ENCODE measurements around the gene SERINC2. TPM values are rescaled to one million over a fixed set of nuclear protein-coding genes. Genes with fewer than 3 reads are reported as not detected.

Gene SERINC2
- total RNA-seq, 1 experiment from 2014 or later: 50.1 TPM

DNA sequence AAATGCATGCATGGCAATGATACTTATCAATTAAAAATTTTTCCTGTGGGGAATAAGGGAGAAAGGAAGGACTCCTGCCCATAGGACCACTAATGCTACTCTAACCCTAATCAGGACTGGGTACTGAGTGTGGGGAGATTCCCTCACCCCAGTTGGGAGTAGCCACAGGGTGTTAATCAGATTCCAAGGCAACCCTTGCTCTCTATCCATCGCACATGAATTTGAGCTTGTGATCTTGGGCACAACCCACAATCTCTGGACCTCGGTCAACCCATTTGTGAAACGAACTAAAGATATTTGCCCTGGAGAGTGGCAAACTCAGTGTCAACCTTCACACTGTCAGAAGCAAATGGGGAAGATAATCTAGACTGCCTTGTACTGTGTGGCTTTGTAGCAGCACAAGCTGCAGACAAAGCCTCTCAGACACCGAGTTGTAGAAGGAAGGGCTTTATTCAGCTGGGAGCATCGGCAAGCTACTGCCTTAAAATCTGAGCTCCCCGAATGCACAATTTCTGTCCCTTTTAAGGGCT is 69.5 kb downstream of the SERINC2 start:
- no peak overlapping the region for H3K4me2 ChIP-seq (ENCODE audit: low read length)
- H4K20me1 ChIP-seq (ENCODE audit: insufficient read depth): no peaks in the 10 kb centered on the region
- H3K27me3 ChIP-seq (ENCODE audit: insufficient read depth, low read length): no peaks in the 10 kb centered on the region
- no peaks in the 10 kb centered on the region for H3K9me2 ChIP-seq (ENCODE audit: insufficient read depth)
- intact Hi-C loops (cut with micrococcal nuclease): no loop called here
- no TSS peak for BruUV-seq (replicated peaks)
- H2AFZ ChIP-seq (ENCODE audit: low read depth, low read length, poor library complexity, severe bottlenecking): no peak overlapping the region
- POLR2A ChIA-PET: no interaction called here
- H3K4me3 ChIP-seq (replicated peaks in 1 of 2; ENCODE audit: low read depth in 1 of 2, low read length in 2 of 2): no peak overlapping the region
- DNase-seq (ENCODE audit: low read depth, low spot score) (no peak), ATAC-seq (no peak)
- TF ChIP-seq ATF3 (IDR thresholded peaks at IDR 0.05) (no peak), EZH2 (IDR thresholded peaks at IDR 0.05) (no peak), SIN3A (IDR thresholded peaks at IDR 0.05; ENCODE audit: low read depth) (no peak)
- no peaks in the 10 kb centered on the region for H3K36me3 ChIP-seq (ENCODE audit: control insufficient read depth in 1 of 2, insufficient read depth in 2 of 2, low read length in 2 of 2)
- no peaks in the 10 kb centered on the region for H3K9me3 ChIP-seq (ENCODE audit: control insufficient read depth in 1 of 2, insufficient read depth in 1 of 2, low read depth in 1 of 2, low read length in 2 of 2)
- RAD21 ChIA-PET (ENCODE audit: low non-redundant PET in 1 of 2, low total read pairs in 2 of 2, uncharacterized antibody in 2 of 2, unreplicated experiment in 2 of 2): no interaction called here
- no peak overlapping the region for H3K9ac ChIP-seq (ENCODE audit: low read length)
- no peaks in the 10 kb centered on the region for H3K79me2 ChIP-seq (ENCODE audit: insufficient read depth, low read length)
- CTCF ChIA-PET: no interaction called here
- H3K4me1 ChIP-seq (ENCODE audit: control insufficient read depth in 1 of 2, insufficient read depth in 2 of 2, low read length in 2 of 2): no peaks in the 10 kb centered on the region
- no peak overlapping the region for H3K27ac ChIP-seq (ENCODE audit: low read depth, low read length)

DNA sequence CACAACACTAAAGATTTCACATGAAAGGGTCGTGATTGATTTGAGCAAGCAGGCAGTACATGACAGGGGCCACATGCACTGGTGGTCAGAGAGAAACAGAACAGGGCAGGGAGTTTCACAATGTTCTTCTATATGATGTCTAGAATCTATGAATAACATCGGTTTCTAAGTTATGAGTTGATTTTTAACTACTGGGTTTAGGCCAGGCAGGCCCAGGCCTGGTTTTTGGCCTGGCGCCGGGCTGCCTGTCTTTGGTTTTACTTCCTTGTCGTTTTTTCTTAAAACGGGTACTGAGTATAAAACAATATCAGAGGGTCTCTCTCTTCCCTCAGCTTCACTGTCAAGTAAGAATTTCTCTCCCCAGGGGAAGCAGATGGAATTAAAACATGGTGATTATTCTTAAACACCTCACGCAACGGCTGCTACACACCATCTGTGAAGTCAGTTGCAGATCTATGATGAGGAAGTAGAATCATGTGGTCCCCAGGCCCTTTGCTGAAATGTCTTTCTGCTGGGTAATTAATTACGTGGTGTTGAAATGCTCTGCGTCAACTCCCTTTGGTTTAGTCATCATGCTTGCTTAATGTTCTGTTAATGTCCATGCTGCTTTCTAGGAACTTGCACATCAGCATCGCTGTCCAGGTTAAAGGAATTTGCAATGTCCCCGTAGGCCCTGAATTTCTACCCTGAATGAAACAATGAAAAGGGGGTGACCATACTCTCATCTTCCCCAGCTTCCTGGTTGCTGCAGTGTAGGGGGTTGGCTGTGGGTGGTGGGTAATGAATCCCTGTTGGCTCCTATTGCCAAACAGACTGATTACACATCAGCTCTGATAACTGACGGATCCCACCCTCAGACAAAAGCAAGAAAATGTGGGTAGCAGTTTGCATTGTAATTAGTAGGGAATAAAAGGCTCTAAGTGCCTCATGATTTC is 70.3 kb downstream of the SERINC2 start:
- no peaks in the 10 kb centered on the region for H3K36me3 ChIP-seq (ENCODE audit: control insufficient read depth in 1 of 2, insufficient read depth in 2 of 2, low read length in 2 of 2)
- BruUV-seq (replicated peaks): no TSS peak
- DNase-seq (ENCODE audit: low read depth, low spot score) (no peak), ATAC-seq (no peak)
- H3K27ac ChIP-seq (ENCODE audit: low read depth, low read length): no peak overlapping the region
- H3K4me3 ChIP-seq (replicated peaks in 1 of 2; ENCODE audit: low read depth in 1 of 2, low read length in 2 of 2): no peak overlapping the region
- no peaks in the 10 kb centered on the region for H3K27me3 ChIP-seq (ENCODE audit: insufficient read depth, low read length)
- H3K9me3 ChIP-seq (ENCODE audit: control insufficient read depth in 1 of 2, insufficient read depth in 1 of 2, low read depth in 1 of 2, low read length in 2 of 2): no peaks in the 10 kb centered on the region
- ChIA-PET RAD21 (ENCODE audit: low non-redundant PET in 1 of 2, low total read pairs in 2 of 2, uncharacterized antibody in 2 of 2, unreplicated experiment in 2 of 2) (no interaction called here), POLR2A (no interaction called here), CTCF (no interaction called here)
- H3K4me1 ChIP-seq (ENCODE audit: control insufficient read depth in 1 of 2, insufficient read depth in 2 of 2, low read length in 2 of 2): no peaks in the 10 kb centered on the region
- H3K79me2 ChIP-seq (ENCODE audit: insufficient read depth, low read length): no peaks in the 10 kb centered on the region
- no peaks in the 10 kb centered on the region for H3K9me2 ChIP-seq (ENCODE audit: insufficient read depth)
- H3K9ac ChIP-seq (ENCODE audit: low read length): no peak overlapping the region
- no peaks in the 10 kb centered on the region for H4K20me1 ChIP-seq (ENCODE audit: insufficient read depth)
- intact Hi-C loops (cut with micrococcal nuclease): no loop called here
- no peak overlapping the region for H3K4me2 ChIP-seq (ENCODE audit: low read length)
- no peak overlapping the region for H2AFZ ChIP-seq (ENCODE audit: low read depth, low read length, poor library complexity, severe bottlenecking)
- TF ChIP-seq JUND (IDR thresholded peaks at IDR 0.05) (no peak), ATF3 (IDR thresholded peaks at IDR 0.05) (no peak), CBX3 (IDR thresholded peaks at IDR 0.05; ENCODE audit: low read depth) (no peak), SP1 (IDR thresholded peaks at IDR 0.05; ENCODE audit: low read depth) (no peak), ELF1 (IDR thresholded peaks at IDR 0.05; ENCODE audit: borderline replicate concordance, low read depth) (no peak), ZFX (IDR thresholded peaks at IDR 0.05) (no peak), EZH2 (IDR thresholded peaks at IDR 0.05) (no peak), MAX (IDR thresholded peaks at IDR 0.05) (no peak), POLR2A (IDR thresholded peaks at IDR 0.05; ENCODE audit: borderline replicate concordance, extremely low read depth, insufficient read depth, insufficient read length) (no peak), EZH2phosphoT487 (IDR thresholded peaks at IDR 0.05; ENCODE audit: borderline replicate concordance) (no peak), POLR2AphosphoS5 (IDR thresholded peaks at IDR 0.05; ENCODE audit: low read depth, low read length) (no peak), FOSL1 (IDR thresholded peaks at IDR 0.05; ENCODE audit: low read depth) (no peak), CEBPB (IDR thresholded peaks at IDR 0.05; ENCODE audit: low read depth) (no peak), ZNF274 (IDR thresholded peaks at IDR 0.05; ENCODE audit: low read depth, low read length) (no peak), SIN3A (IDR thresholded peaks at IDR 0.05; ENCODE audit: low read depth) (no peak), SRF (IDR thresholded peaks at IDR 0.05; ENCODE audit: low read depth) (no peak), YY1 (IDR thresholded peaks at IDR 0.05; ENCODE audit: extremely low read depth, insufficient replicate concordance, low read depth, low read length) (no peak)
- TF ChIP-seq, protein P1, sequence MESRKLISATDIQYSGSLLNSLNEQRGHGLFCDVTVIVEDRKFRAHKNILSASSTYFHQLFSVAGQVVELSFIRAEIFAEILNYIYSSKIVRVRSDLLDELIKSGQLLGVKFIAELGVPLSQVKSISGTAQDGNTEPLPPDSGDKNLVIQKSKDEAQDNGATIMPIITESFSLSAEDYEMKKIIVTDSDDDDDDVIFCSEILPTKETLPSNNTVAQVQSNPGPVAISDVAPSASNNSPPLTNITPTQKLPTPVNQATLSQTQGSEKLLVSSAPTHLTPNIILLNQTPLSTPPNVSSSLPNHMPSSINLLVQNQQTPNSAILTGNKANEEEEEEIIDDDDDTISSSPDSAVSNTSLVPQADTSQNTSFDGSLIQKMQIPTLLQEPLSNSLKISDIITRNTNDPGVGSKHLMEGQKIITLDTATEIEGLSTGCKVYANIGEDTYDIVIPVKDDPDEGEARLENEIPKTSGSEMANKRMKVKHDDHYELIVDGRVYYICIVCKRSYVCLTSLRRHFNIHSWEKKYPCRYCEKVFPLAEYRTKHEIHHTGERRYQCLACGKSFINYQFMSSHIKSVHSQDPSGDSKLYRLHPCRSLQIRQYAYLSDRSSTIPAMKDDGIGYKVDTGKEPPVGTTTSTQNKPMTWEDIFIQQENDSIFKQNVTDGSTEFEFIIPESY (IDR thresholded peaks at IDR 0.05; ENCODE audit: extremely low read depth, insufficient replicate concordance, low read length): no peak

Measured in HCT116 (cell line).